Limb (tissue), 2 donors: Measurements from ENCODE around the gene LARGE1.

ENCODE experiments used
- DNase-seq, 2 donors: peaks; one replicate each; pipeline ENCODE4 v3.0.0-alpha.2; 2016; ENCODE audit errors: extremely low spot score in 2 of 2

LARGE1 gene

DNA sequence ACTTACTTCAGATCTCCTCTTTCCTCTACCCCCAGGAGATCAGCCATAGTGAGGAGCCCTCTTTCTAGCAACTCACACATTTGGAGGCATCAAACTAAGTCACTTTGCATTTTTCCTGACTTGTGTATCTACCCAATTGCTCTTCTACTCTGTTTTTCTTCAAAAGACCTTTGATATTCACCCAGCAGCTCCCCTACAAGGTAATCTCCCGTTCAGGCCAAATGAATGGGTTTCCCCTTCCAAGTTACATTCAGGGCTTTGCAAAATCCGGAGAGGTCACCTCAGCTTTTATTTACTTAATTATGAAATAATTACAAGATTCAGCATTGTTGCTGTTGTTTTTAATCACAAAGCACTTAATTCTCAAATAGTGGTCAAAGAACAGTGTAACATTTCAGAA, 6.1 kb downstream of the LARGE1 start:
- DNase-seq, result no peak

DNA sequence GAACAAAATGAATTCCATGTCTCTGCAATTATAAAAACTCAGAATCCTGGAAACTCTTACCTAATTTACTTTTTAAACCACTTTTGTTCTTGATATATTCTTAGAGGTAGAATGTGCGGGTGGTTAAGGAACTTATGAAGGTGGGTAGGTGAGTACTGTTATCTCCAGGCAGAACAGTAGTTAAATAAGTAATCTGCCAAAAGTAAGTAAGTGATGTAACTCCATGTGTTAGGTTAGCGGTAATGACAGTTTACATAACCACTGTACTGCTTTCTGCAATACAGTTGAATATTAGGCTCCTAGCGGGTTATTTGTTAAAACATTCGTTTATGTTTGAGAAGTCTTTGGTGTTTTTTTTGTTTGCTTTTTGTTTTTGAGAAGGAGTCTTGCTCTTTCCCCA, 7.1 kb downstream of the LARGE1 start:
- no peak for DNase-seq

DNA sequence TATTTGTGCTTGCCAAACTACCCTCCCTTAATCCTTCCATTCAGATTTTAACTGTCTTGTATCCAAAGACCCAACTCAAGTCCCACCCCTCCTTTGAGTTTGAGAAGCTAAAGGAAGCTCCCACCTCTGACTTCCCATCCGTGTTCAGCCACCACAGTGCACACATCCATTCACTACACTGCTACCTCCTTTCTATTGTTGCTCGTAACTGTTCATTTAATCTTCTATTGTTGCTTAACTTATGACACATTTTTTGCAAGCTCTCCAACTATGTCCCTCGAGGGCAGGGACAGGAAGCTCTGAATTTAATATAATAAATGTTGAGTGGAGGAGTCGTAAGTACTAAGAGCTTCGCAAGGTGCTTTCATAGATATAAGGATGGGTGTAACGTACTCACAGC, 10.4 kb downstream of the LARGE1 start:
- DNase-seq, result no peak

DNA sequence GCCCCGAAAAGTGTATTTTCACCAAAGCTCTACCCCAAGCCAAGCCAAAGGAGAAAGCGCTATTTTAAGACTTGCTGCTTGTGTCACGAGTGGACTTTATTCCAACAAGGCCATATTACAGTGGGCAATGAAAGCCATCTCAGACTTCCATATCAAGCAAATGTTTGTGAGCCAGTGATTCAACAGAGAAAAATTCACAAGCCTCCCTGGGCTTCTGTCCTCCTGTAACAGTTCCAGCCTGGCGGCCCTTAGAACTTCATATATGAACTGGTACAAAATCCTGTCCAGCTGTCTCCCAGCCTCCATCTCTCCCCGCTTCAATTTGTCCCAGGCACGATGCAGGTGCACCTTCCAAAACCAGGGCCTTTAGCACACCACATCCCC, 11.2 kb downstream of the LARGE1 start:
- DNase-seq, result no peak

DNA sequence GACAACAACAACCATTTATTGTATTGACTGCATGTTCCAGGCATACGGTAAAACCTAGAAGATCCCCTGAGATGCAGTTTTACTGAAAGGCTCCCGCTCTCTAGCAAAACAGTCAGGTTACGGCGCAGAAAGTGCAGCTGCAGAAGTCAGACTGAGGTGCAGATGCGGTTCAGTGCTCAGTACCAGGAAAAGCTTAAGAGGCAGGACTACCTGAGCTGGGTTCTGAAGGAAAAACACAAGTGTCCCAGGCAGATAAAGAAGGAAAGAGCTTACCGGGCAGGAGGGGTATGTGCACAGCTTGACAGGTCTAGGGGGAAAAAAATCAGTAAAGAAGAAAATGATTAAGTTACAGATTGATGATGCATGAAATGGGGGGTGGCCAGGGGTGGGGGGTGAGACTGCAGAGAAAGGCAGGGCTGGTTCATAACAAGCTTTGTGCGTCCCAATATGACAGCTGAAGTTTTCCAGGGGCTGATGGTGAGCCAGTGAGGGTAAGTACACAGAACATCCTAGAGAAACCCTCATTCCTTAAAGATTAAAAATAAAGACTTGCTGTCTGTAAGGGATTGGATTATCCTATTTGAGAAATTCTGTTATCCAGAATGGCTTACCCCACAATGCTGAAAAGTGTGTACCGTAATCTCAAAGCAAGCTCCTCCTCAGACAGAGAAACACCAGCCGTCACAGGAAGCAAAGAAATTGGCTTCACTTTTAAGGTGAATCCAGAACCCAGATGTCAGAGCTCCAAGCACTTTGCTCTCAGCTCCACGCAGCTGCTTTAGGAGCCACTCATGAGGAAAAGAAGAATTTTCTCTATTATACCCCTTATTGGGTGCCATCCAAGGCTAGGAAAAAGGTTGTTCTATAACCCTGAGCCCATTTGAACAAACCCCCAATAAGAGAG, 11.9 kb downstream of the LARGE1 start:
- no peak for DNase-seq

DNA sequence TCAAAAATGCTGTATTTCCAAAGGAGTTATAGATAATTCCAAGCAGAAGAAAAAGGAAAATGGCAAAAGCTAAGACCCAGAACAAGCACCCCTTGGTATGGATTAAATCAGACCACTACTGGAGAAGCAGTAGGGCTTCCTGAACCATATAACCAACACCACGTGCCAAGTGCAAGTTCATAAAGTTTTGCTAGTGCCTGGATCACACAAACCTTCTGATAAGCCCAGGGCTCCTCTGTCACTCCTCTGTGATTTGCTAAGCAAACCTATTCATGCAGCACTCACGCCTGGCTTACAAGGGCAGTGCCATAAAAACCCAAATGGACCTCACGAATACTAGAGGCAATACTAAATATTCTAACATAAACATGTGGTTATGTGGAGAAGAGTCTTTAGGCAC, 13.3 kb downstream of the LARGE1 start:
- no peak for DNase-seq

DNA sequence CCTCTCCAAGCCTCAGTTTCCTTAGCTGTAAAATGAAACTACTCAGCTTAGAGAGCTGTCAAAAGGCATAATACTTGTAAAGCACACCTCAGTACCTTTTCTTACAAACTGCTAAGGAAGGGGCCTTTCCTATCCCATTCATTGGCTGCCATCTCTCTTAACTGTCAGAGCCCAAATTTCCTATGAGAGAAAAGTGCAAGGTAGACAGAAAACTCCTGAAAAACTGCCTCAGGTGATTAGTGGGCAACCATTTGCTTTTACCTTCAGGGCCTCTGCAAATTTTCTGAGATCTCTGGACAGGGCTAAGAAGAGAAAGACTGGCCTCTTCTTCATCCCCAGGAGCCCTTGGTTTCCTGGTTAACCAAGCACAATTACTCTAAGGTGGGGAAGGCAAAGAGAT, 13.8 kb downstream of the LARGE1 start:
- DNase-seq, result no peak

DNA sequence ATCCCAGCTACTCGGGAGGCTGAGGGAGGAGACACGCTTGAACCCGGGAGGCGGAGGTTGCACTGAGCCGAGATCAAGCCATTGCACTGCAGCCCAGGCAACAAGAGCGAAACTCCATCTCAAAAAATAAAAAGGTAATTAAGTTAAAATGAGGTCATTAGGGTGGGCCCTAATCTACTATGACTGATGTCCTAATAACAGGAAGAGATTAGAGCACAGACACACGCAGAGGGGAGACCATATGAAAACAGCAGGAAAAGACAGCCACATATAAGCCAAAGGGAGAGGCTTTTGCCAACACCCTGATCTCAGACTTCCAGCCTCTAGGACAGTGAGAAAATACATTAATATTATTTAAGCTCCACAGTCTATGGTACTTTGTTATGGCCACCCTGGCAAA, 17.3 kb downstream of the LARGE1 start:
- no peak for DNase-seq

DNA sequence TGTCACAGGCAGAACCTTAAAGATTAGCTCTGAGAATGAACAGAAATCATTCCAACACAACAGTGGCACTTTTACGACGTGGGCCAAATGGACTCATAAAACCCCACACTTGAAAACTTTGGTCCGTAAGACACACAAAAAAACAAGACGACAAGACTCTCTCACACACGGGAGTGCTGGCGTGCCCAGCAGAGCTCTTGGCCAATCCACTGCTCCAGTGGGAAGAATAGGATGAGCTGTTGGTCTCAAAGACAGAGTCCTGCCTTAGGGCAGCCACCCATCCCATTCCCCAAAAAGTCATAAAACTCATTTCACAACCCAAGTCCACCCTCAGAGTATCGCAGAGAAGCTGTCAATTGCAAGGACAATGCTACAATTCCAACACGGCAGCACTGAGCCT, 18.2 kb downstream of the LARGE1 start:
- DNase-seq, result no peak

DNA sequence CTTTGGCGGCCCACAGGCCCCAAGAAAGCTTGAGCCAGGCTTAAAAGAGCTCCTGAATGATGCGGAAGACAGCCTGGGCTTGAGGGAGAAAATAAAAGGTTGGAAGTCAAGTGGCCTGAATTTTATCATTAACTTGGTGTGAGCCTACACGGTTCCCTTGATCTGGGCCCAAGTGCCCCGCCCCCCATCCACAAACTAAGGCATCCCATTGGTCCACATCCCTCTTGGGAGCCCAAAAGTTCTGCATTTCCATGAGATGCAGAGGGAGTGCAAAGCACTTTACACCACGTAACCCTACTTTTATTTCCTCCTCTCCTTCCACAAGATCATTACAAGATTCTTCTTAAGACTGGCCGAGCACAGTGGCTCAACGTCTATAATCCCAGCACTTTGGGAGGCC, 22.2 kb downstream of the LARGE1 start:
- no peak for DNase-seq

DNA sequence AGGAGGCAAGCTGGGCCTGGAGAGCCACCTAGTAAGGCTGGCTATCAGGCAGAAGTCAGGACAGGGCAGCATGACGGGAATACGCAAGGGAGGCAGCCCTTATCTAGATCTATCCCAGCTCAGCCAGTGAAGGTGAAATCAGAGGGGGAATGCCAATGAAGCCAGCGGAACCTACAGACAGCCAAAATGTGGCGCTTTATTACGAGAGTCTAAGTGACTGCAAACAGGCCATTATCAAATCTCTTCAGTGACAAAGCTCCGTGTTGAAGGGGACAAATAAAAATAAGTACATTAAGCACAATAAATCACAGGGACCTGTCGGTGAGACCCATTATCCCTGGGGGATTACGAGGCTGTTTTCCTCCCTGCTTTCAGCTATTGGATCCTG, 22.8 kb downstream of the LARGE1 start:
- DNase-seq, result no peak

DNA sequence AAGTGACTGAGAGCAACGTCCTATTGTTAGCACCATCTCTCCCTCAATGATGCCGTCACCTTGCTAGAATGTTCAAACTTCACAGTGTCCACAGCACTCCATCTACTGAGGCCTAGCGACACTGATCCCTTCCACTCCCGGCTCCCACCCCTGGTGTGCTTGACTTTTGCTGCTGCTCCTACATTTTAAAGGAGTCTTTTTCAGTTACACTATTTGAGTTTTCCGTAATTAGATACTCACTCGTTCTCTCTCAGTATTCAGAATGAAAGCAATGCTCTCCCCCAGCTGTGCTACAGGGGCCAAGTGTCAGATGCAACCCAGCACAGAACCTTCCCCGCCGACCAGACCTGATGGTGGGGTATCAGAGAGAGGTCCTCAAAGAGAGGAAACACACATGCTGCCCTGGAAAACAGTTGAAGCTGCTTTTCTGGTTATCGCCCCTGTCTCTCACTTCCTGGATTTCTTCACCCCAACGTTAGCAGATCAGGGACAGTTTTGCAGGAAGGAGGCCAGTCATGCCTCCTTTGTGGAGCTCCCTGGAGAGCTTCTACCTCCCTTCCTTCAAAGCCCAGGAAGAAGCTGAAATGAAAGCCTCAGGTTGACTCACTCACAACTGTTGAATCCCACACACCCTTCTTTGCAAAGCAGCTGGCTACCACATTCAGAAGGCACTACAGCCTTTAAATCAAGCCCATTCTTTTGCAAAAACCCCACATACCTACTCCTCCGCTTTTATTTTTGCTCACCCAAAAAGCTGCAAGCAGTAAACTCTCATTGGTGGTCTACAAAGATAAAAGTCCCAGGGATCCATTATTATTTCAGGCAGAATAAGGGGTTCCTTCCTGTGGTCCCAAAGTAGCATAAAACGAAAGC, 23.5 kb downstream of the LARGE1 start:
- no peak for DNase-seq

DNA sequence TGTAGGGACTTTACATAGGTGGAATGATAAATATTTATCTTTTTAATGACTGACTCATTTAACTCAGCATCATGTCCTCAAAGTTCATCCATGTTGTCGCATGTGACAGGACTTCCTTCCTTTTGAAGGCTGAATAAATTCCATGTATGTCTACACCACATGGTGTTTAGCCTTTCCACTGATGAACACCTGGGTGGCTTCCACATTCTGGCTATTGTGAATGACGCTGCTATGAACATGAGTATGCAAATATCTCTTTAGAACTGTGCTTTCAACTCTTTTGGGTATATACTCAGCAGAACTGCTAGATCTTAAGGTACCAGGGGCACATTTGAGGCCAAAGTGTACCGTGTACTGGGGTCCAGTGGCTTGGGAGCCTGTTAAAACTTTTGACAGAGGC, 24.1 kb downstream of the LARGE1 start:
- no peak for DNase-seq

DNA sequence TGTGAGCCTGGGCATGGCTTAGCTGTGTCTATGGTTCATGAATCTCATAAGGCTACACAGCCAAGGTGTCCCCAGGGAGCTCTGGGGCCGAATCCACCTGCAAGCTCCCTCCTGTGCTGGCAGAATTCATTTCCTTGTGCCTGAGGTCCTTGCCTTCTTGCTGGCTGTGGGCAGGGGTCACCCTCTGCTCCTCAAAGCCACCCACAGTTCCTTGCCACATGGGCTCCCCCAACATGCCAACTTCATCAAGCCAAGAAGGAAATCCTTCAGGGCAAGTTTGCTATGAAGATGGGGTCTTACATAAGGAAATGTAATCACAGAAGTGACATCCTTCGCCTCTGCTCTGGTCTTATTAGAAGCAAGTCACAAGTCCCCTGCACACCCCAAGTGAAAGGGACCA, 24.8 kb downstream of the LARGE1 start:
- DNase-seq, result no peak

DNA sequence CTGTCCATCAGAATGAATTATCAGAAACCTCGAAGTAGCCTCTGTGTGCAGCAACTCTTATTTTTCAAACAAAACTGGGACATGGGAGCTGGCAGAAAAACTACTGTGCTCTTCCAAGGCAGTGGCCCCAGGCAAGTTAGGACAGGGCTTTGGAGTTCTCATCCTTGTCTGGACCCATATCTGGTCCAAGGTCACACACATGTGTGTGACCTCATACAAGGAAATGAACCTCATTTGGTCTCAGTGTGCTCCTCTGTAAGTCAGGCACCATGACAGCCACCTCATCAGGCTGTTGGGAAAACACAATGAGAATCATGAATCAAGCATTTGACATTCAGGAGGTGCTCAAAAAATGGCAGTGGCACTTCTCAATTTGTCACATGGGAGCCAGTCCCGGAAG, 25.8 kb downstream of the LARGE1 start:
- DNase-seq, result no peak

DNA sequence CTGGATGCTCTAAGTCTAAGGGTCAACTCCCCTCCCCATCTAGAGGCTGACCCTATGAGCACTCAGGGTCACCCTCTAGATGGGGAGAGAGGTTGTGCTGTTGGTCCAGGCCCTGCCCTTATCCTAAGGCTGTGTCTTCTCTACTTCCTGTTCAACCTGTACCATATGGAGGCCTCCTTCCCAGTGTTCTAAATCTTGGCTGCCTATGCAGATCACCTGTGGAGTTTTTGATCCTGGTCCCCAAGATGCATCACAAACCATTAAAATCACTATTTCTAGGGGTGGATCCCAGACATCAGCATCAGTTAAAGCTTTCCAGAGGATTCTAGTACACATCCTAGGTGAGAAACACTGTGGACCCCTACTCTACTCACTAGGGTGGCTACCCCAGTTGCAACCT, 26.2 kb downstream of the LARGE1 start:
- DNase-seq, result no peak

DNA sequence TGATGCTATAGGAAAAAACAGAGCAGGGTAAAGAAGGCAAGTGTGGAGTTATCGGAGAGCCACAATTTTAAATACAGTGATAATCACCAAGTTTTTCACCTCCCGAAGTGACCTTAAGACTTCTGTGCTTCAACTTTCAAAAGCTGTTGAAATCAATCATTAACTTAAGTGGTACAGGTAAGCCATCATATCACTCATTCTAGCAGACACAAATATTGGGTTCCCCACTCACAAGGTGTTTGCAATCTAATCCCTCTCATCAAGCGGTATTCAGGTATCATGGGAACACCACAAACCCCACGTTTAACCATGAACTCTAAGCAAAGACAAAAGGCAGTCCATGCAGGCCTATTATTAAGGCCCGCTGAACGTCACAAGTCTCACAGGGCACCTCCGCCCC, 26.8 kb downstream of the LARGE1 start:
- no peak for DNase-seq

DNA sequence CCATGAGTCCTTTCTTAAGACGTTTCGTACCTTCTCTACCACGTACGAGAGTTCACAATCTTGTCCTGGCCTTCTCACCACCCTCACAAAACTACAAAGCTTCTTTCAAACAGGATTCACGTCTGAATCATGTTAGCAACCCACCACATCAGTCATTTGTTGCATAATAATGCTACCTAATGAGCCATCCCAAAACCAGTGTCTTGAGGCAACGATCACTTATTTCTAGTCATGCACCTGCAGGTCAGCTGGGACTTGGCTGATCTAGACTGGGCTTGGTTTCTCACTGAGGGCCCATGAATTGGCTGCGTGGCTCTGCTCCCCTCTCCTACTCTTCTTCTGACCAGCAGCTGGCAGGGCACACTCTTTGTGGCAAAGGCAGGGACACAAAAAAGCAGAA, 28.3 kb downstream of the LARGE1 start:
- no peak for DNase-seq

DNA sequence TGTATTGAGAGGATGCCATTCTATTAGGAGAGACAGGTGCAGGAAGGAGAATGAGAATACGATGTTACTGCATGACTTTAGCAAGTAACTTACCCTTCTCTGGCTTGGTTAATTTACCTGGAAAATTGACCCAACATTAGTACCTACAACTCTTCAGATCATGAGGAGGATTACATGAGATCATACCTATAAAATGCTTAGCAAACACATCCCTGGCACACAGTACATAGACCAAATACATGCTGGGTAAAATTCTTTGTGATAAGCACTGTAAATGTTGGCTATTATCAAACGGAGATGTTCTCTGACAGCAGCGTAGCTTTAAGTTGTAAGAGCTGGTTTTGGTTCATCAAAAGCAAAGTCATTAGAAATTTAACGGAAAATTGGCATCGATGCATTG, 28.8 kb downstream of the LARGE1 start:
- DNase-seq, result no peak

DNA sequence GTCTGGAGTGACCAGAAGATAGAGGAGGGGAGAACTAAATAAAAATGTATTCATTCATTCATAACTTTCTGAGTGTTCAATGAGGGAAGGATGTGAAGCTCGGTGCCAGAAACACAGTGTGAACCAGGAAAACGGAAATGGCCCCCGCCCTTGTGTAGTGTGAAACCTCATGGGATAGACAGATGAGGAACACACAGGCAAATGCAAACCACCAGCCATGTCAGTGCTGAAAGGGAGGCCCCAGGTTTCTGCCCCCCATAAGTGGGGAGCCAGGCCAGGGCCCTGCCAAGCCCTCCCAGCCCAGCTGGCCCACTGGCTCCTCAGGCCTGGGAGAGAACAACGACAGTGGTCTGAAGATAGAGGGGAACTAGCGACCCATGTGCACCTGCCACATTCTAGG, 30.5 kb downstream of the LARGE1 start:
- DNase-seq, result no peak

DNA sequence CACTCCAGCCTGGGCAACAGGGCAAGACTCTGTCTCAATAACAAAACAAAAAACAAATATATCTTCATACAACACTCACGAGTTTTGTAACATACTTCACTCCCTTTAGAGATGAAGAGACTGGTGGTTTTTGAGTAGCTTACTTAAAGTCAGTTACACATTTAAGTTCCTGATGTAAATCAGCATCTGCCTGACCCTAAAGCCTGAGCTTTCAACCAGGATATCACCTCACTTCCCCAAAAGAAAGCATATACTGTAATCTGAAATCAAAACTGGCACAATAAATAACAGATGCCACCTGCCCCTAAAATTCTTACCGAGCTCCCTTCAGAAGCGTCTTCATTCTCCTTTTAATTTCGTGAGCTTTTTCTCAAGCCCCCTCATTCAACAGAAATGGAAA, 31.5 kb downstream of the LARGE1 start:
- DNase-seq, result no peak

DNA sequence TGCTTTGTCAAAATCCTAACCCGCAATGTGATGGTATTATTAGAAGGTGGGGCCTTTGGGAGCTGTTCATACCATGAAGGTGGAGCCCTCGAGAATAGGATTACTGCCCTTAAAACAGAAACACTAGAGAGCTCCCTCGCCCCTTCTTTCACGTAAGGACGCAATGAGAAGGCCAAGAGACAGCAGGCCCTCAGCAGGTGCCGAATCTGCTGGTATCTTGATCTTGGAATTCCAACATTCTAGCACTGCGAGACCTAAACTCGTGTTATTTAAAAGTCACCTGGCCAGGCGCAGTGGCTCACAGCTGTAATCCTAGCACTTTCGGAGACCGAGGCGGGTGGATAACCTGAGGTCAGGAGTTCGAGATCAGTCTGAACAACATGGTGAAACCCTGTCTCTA, 33.1 kb downstream of the LARGE1 start:
- DNase-seq, result no peak

DNA sequence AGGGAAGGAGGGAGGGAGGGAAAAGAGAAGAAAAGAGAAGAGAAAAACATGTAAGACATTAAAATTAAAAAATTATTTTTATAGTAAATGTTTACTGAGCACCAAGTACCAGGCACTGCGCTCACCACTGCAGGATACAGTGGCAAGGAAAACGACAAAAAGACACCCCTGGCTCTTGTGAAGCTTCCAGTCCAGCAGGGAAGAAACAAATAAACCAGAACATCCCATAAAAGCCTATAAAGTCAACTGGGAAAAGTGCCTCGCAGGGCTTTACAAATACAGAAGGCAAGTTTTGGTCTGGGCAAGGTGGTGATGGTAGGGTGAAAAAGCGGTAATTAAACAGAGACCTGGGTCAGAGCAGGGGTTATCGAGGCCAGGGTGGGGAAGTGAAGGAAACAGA, 33.6 kb downstream of the LARGE1 start:
- DNase-seq, result no peak
